NCI-H345 (cell line): Measurements from ENCODE around the gene PDZRN3.

ENCODE experiments used
- DNase-seq: peaks from one replicate; lab custom pipeline; 2025; lab: John Stamatoyannopoulos, UW

Gene PDZRN3

DNA sequence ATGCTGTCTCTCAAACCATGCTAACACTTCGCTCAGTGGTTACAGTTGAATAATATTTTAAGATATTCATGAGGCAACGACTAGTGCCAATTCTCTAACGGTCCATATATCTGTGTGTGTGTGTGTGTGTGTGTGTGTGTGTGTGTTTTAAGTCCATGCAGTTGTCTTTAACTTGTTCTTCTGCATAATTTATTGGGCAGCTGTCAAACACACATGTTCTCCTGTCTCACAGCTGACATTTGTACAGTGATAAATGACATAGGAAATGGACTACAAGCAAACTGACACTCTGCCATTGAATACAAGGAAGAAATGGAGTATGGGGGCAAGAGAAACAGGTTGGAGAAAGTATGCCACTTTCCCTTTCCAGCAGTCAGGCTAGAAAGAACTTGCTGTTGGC, 172.0 kb downstream of the PDZRN3 start:
- DNase-seq = no peak

DNA sequence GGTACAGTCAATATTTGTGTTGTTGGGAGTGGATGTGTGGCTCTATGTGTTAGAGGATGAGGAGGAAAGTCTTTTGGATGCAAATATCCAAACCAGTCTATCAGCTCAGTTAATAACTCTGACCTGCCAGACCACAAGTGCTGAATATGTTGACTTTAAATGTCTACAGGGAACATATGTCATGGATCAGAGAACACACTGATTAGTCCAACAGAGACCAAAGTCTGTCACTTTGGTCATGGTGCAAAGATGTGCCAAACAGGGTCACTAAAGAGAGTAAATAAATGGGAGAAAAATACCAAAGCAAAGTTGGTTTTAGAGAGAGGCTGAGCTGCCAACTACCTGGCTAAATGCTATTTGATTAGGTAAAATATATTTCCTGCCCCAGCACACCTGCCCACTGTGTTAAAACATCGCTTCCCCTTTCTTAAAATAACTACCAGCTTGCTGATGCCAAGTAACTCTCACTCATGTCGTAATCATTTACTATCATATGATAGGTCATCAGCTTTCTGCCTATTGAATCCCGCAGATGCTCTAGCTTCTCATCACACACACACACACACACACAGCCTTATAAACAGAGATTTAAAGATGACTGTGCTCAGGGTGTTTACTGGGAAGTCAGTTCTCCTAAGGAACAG, 173.3 kb downstream of the PDZRN3 start:
- DNase-seq = no peak

DNA sequence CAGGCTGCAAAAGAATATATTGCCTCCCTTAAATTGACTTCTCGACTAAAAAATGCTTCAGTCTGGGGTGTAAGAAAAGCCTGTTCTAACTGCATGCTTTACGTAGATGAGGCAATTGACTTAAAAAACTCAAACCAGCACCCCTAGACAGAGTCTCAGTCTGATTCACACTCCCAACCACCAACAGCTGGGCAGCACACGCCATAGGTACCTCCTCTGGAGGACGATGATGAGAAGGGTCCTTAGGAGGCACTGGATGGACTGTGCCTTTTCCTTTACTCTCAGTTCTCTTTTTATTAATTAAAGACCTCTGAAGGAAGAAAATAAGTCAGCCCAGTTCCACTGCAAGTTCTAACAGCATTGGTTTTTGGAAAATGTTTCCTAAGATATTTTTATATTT, 175.0 kb downstream of the PDZRN3 start:
- no peak for DNase-seq

DNA sequence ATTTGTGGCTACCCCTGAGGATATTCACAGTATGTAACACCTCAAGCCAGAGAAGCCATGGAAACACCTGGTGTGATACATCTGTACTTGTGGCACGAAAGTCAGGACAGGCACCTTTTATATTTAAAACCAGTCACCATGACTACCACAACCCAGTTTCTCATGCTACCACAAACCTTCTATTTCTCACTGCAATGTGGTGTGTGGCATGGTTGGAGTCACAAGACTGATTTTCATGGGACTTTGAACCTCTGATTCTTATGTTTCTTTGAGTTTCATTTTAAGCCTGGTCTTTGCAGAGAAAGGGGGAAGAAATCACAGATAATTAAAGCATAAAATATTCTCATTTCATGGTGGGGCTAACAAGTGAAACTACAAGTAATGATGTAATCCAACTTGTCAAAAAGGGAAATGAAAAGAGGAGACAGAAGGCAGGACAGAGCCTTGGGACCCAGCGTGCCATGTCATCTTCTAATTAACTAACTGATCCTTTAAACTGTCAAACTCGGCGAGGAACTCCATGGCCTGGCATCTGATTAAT, 175.9 kb downstream of the PDZRN3 start:
- DNase-seq = no peak

DNA sequence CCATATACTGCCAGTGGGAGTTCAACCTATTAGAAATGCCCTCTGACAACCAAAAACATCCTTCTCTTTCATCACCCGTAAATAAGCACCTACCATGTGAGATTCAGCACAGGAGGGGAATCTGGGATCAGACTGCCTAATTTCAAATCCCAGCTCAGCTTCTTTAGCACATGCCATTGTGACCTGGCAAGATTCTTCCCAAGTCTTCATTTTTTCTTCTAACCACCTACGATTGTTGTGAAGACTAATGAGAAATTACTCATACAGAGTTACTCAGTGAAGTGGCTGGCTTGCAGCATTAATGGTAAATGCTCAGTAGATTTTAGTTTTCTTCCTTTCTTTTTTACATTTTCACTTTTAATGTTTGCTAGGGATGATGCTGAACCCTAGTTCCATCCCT, 176.7 kb downstream of the PDZRN3 start:
- no peak for DNase-seq

DNA sequence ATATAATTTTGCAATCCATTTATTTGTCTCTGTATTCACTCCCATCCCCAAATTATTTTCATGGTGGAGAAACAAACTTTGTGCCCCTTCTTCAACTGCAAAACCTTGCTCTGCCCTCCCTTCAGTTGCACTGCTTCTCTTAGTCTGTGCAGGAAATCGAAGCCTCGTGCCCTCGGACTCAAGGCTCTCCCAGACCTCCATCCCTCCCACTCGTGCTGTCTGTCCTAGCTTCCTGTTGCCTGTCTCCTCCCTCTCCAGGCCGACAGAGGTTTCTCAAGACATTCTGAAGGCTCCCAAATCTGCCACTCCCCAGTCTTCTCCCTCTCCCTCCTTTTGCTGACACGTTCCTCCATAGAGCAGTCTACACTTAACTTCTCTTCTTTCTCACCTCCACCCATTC, 177.6 kb downstream of the PDZRN3 start:
- DNase-seq = no peak

DNA sequence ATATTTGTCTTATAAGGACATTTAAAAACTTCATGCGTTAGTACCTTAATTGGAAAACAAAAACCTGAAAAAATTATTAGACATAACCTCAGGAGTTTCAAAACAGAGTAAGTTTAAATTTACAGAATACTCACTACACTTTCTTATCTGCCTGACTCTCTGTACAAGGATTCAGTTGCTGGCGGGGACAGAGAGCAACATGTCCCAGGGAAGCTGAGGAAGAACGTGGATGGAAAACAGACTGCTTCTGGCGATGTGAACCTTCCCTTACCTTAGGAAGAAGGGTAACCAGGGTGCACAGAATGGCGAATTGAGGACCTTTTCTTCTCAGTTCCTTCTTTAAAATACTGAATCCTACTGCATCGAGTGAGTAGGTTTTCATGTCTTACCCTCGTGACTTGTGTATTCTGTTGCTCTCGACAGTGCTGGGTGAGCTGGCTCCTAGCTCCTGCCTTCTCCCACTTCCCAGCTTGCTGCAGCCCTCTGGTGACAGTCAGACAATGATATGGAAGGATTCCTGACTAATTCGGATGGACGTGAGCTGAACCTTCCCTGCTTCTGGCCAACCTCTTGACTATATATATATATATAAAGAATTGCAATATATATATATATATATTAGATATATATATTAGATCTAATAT, 178.2 kb downstream of the PDZRN3 start:
- DNase-seq = no peak

DNA sequence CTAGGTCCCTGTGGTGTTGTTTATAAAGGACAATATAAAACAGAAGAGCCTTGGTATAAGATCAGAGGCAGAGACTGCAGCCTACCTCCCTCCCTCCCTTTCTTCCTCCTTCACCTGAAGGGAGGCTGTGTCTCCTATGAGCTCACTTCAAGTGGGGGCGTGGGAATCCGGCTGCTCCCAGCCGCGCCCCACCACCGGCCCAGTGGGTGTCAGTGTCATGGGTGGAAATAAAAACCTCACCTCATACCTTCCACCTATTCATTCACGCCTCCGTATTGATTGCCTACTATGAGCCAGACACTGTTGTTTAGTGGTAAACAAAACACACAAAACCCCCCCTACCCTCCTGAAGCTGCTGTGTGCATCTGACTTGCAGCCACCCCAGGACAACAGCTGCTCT, 181.9 kb downstream of the PDZRN3 start:
- DNase-seq = no peak

DNA sequence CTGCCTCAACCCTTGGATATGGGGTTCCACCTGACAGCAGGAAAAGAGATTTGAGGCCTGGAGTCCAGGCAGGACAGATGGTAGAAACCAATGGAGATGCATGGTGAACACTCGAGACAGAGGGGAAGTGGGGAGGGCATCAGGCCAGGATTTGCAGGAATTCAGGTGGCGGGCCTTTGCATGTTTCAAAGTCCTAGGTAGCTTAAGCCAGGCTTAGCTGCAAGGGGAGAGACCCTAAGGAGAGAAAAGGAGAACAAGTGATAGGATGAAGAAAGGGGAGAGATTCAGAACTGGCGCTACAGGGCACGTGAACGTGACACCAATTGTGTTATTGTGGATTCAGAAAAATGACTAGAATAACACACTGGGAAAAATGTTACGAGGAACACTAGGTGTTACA, 182.6 kb downstream of the PDZRN3 start:
- DNase-seq = no peak

DNA sequence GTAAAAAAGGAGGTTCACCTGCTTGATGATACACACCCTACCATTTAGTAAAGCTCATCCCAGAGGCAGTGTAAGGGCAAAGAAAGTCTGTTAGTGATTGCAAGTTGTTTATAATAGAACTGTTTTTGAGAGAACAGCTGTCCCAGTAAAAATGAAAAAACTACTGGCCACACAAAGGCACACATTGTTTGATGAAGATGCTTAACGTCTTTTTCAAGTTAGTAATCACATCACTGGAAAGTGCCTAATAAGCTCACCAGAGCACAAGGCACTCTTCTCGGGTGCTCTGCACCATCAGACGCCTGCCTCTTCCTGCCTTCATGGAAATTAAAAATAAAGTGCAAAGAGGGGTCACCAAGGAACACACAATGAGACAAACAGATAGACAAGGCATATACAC, 186.9 kb downstream of the PDZRN3 start:
- no peak for DNase-seq

DNA sequence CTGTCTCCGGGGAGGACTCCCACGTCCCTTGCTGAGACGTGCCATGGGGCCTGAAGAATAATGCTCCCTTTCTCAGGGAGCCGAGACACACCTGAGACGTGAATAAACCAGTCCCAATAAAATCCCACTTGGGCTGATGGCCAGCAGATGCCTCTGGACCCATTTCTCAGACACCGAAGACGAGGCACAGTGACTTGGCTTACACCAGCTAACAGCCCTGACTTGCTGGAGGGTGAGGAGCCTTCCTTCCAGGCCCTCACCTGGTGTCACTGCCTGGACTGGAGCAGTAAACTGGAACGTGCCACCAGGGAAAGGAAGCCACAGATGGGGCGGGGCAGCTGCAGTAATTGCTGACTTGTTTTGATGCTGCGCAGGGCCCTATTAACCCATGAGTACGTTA, 189.7 kb downstream of the PDZRN3 start:
- DNase-seq = no peak

DNA sequence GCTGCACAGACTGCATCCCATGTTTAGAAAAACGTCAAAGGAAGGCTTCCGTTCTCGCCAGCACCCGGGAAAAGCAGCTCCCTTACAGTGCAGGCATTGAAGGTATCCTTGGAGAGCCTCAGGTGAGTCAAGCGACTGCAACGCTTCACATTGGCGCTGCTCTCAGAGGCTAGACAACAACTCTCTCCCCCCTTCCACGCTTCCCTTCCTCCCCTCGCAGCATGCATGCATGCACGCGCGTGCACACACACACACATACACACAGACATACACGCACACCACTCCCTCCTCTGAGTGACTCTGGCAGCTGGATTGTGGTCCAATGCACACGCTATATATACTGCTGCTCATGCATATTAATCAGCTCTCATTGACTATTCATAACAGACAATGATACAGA, 191.1 kb downstream of the PDZRN3 start:
- DNase-seq = no peak

DNA sequence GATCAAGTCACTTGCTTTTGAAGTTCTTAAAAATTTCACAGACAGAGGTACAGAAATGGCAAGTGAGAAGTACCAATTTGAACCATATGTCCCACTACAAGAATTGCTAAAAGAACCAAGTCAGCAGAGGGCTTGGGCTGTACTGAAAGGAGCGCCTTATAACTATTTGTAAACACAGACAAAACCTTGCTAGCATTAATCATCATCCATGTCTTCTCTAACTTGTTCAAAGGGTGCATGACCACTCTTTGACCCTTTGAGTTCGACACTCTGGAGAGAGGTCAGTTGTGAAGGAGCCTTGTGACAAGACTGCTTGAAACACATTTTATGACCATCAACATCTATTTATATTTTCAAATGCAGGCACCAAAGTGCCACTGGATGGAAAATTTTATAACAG, 191.7 kb downstream of the PDZRN3 start:
- no peak for DNase-seq

DNA sequence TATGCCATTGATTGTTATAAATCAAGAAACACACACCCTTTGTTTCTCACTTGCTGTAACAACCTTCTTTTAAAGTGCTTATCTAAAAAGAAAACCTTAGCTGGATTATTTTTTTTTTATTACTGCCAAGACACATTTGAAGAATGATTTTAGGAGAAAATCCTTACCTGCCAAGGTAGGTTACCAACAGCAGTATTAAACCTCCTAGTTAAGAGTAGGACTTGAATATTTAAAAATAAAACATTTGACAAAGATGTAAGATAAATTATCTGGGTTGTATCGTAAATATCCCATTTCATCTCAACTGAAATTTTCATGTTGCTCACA, 192.1 kb downstream of the PDZRN3 start:
- DNase-seq = no peak

DNA sequence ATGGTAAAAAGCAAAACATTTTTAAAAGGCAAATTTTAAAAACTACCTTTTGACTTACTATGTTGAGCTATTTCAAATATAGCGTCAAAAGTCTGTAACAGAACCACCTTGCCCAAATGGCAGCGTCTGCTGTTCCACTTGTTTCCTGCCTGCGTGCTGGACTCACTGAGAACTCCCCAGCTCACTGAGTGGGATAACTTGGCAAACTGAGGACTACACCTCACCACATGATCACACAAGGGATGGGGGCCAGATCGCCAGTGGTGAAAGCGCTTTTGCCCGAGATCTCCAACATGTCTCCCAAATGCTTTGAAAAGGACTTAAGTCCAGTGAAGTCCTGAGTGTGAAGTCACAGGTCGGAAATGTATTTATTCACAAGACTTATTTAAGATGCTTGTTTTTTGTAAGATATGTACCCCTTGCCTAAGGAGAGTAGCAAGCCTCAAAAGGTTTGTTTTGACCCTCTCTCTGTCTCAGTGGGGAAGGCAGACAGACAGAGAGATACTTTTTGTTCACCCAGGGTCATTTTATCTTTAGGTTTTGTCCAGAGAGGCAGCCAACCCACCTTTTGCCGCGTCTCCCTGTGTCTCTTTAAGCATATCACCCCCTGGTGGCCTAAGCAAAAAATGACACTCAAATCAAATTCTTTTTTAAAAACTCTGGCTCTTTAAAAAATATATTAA, 192.6 kb downstream of the PDZRN3 start:
- peak; percentile 6 for DNase-seq

DNA sequence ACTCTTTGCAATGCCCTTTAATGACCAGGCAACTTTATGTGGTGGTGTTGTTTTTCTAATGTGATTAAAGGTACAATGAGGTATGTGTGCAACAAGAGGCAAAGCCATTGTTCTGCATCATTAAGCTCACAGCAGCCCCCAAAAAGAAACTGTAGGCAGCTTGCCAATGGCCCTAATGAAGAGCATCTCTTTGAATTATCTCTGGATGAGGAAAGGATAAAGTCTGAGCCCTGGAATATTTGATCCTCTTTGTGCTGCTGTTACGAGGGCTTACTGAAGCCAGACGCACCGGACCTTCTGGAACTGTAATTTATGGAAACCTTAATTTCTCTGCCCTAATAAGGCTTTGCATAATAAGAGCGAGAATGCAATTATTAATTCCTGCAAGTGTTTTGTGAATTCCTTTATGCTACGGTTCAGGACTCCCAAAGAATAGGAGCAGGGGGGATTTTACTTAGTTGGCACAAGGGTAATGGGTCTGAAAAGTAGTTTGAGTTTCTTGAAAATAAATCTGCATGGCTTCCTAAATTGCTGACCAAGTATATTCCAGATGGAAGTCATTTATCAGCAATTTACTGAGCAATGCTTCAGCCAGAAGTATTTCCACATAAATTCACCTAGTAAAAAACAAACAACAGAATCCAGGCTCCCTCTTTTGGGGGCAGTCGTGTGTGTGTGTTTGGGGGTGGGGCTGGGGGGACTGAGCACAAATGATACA, 193.4 kb downstream of the PDZRN3 start:
- peak; percentile 40 for DNase-seq

DNA sequence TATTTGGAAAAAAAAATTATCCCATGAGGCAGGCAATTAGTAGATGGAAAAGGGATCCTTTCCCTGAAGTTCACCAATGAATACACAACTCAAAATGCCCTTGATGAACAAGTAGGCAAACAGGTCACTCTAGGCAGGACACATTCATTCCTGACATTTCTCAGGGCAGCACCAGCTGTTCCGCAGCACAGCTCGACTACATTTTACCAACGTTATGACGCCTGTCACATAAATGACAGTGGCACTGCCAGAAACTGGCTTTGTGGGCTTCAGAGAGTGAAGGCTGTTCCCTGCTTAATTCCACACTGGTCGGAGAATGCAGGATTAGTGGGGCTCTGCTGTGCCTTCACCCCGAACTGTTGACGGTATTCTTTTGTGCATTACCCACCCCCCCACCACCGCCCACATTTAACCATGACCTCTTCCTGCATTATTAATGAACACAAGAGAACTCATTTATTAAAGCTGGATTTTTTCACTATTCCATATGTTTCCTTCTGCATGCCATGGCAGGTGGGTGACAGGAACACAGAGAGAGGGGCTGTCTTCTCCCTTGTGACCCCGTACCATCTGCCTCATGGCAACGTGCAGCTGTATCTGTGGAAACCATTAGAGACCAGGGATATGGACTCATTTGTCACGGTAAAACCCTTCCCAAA, 197.6 kb downstream of the PDZRN3 start:
- no peak for DNase-seq

DNA sequence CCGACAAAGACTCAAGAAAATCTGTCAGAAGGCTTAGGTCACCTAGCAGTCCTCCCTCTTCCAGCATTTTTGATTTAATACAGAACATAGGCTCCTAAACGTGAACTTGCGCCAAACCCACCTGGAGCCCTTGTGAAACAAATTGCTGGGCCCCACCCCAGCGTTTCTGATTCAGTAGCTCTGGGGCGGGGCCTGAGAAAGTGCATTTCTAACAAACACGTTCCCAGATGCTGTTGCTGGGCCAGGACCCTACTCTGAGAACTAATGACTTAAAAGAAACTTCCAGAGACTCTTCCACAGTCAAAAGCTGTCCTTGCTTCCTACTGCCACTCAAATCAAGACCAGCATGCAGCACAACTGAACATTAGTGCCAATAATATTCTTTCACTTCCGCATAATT, 198.1 kb downstream of the PDZRN3 start:
- DNase-seq = no peak

DNA sequence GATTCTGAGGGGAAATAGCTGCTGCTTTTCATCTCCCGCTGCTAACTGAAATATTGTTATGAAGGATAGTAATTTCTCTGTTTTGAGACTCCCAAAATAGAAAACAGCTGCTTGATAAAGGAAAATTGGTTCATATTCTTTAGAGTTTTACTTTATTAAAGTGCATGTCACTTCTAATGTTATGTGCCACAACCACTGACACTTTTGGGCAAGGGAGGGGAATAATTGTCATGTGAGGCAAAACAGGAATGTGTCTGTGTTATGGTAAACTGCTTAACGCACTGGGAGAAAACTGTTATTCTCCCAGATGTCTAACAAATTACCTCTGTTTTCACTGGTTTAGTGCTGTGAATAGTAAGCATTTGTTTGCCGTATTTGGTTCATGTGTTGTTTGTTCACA, 201.6 kb downstream of the PDZRN3 start:
- no peak for DNase-seq

DNA sequence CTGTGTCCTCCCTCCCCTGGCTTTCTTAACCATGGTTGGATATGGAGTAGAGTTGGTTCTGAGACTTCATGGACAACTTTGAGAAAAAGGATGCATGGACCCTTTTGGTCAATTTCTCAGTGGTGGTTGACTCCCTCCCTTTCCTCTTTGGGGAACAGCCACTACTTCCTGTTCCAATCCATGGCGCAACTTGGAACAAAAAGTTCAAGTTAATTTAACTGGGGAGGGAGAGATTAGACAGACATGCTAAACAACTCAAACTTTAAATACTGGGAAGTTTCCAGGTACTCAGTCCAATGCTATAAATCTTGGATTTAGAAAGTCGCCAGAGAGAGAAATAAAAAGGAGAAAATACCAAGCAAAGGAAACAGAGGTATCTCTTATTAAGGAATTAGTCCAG, 202.2 kb downstream of the PDZRN3 start:
- DNase-seq = no peak

DNA sequence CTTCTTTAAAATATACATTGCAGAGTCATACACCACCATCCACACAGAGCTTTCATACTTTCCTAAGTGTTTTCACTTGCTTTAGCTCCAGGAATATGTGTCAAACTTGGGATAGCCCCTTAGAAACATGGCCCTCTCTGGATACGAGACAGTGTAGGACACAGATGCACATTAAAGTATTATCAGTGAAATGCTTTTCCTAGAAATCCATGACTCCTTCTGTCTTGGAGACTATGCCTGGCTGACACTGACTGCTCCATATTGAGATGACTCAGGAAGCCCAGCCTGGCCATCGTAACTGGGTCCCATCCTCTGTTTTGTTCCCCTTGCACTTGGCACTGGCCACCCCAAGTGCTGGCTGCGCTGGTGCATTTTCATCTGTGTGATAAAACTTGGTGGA, 204.8 kb downstream of the PDZRN3 start:
- no peak for DNase-seq

DNA sequence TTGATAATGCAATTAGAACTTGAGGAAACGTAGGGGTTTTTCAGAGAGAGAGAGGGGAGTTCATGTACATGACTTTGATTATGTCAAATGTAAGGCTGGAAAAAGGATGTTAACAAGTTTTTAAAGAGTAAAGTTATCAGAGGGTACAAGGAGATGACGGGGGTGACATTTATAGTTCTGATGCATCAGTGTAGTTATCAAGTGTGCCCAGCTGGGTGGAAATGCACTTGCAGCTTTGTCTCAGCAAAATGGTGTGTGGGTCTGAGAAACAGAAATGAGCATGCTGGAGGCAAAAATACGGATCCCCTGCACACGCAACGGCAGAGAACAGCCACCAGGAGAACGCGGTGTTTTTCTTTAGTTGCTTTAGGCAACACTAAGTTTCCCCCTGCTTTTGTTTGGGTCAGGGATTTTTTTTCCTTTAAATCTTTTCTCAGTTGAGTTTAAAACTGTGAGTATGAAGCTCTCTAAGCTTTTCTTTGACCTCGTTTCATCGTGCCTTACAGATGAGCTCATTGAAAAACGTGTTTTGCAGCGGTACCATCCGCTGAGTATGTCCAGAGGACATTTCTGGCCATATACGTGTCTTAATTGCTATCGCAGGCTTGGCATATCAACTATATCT, 205.4 kb downstream of the PDZRN3 start:
- no peak for DNase-seq
